ENCODE measurements around the gene PPP3R1.

GRCh38 chr2:68178954-68179627 lies 73.2 kb downstream of the PPP3R1 start:
- no peak for TF ChIP-seq TAF1 (IDR thresholded peaks at IDR 0.05; ENCODE audit: borderline replicate concordance, low read depth, low read length)
- no peak for TF ChIP-seq POLR2AphosphoS5 (IDR thresholded peaks at IDR 0.05; ENCODE audit: low read depth, low read length)

Measured in GM12892 (cell line).